ENCODE data around the gene KLHL3. TPM values are rescaled to one million over a fixed set of nuclear protein-coding genes. Genes with fewer than 3 reads are reported as not detected.

KLHL3 gene
- total and polyA plus RNA-seq, 10 donors = 1.3 to 17.9 (median 9.5) TPM

DNA sequence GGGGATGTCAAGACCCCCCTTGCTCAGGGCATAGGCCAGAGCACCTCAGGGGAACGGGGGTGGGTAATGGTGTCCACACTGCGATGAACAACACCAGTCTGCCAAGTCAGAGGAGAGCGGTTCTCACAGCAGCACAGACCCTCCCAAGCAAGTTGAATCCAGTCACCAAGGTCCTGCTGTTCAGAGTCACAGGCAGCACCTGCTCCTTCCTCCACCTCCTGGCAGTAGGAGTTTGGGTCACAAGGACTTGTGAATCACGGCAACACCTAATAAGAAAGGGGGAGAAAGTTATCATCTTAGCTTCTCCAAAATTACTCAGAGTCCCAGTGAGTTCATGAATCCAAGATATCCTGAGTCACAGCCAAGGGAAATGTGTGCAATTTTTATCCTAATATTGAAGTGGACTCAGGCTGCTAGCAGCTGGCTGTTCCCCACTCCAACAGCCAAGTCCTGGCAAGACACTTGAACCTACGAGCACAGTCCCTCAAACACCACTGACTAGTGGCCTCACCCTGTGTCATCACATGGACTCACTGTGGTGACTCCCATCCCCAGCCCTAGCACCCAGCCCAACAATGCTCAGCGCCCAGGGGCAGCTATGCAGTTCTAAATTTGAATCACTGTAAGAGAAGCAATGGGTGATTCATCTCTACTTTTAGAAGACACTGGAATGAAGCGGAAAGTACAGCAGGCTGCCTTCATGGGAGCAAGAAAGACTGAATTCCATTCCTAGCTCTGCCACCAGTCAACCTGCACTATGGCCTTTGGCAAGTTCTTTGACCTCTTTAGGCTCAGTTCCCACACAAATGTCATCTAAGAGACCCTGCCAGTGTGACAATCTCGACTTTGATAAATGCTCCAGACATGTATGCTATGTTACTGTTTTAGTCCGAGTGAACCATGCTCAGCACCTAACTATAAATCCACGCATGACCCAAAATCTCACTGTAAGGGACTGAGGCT lies 113.7 kb downstream of the KLHL3 start:
- Histone ChIP-seq H3K9me3 (no peaks in the 10 kb centered on the region), H3K4me3 (no peak overlapping the region), H3K27ac (no peak overlapping the region), H3K4me1 (peaks cover 0 to 3% (median 0%) of the 10 kb centered on the region in 6 donors), H3K27me3 (replicated peaks in 1 of 7) (no peaks in the 10 kb centered on the region), H3K36me3 (peaks cover 0 to 45% (median 6%) of the 10 kb centered on the region in 6 donors)
- intact Hi-C loops (cut with DNase I; ENCODE audit: low total_unique reads) = loop anchor here (10.0 kb wide), 1 partner anchor 453 kb away; no protein-coding TSS in a partner anchor
- TF ChIP-seq, protein P1, sequence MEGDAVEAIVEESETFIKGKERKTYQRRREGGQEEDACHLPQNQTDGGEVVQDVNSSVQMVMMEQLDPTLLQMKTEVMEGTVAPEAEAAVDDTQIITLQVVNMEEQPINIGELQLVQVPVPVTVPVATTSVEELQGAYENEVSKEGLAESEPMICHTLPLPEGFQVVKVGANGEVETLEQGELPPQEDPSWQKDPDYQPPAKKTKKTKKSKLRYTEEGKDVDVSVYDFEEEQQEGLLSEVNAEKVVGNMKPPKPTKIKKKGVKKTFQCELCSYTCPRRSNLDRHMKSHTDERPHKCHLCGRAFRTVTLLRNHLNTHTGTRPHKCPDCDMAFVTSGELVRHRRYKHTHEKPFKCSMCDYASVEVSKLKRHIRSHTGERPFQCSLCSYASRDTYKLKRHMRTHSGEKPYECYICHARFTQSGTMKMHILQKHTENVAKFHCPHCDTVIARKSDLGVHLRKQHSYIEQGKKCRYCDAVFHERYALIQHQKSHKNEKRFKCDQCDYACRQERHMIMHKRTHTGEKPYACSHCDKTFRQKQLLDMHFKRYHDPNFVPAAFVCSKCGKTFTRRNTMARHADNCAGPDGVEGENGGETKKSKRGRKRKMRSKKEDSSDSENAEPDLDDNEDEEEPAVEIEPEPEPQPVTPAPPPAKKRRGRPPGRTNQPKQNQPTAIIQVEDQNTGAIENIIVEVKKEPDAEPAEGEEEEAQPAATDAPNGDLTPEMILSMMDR (IDR thresholded peaks at IDR 0.05 in 8 of 11, conservative IDR thresholded peaks at IDR 0.05 in 3 of 11) = no peak
- TF ChIP-seq POLR2A (IDR thresholded peaks at IDR 0.05) (no peak), POLR2AphosphoS5 (IDR thresholded peaks at IDR 0.05) (no peak)
- DNase-seq = no peak
- WGBS, 5 donors = 84 to 97% (median 92%) methylated on average over 6 to 10 of the region's 10 CpGs

DNA sequence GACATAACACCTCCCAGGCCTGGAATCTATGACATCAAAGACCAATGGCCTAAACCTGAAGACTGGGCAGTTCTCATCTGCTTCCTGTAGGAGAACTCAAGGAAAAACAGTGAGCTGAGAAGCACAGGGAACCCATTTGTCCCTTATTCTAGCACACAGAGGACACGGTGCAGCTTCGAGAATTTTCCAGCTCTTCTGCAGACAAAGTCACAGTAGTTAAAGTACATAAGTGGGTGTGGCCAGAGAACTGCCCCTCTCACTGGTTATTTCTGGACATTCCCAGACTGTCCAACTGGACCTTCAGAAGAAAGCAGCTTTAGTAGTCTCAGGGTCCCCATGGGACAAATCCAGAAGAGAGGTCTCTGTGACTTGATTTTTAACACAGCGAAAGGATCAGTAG lies 114.6 kb downstream of the KLHL3 start:
- Histone ChIP-seq H3K9me3 (no peaks in the 10 kb centered on the region), H3K4me3 (no peak overlapping the region), H3K27ac (no peak overlapping the region), H3K36me3 (peaks cover 0 to 45% (median 6%) of the 10 kb centered on the region in 6 donors), H3K27me3 (replicated peaks in 1 of 7) (no peaks in the 10 kb centered on the region), H3K4me1 (peaks cover 0 to 3% (median 0%) of the 10 kb centered on the region in 6 donors)
- intact Hi-C loops (cut with DNase I; ENCODE audit: low total_unique reads) = loop anchor here (10.0 kb wide), 1 partner anchor 453 kb away; no protein-coding TSS in a partner anchor
- DNase-seq = no peak
- 91 to 99% (median 95%) methylated on average over 3 of the region's 3 CpGs for WGBS, 5 donors
- no peak for TF ChIP-seq POLR2AphosphoS5 (IDR thresholded peaks at IDR 0.05)
- TF ChIP-seq, protein P1 (IDR thresholded peaks at IDR 0.05 in 8 of 11, conservative IDR thresholded peaks at IDR 0.05 in 3 of 11) = no peak
- TF ChIP-seq POLR2A (IDR thresholded peaks at IDR 0.05) = no peak

DNA sequence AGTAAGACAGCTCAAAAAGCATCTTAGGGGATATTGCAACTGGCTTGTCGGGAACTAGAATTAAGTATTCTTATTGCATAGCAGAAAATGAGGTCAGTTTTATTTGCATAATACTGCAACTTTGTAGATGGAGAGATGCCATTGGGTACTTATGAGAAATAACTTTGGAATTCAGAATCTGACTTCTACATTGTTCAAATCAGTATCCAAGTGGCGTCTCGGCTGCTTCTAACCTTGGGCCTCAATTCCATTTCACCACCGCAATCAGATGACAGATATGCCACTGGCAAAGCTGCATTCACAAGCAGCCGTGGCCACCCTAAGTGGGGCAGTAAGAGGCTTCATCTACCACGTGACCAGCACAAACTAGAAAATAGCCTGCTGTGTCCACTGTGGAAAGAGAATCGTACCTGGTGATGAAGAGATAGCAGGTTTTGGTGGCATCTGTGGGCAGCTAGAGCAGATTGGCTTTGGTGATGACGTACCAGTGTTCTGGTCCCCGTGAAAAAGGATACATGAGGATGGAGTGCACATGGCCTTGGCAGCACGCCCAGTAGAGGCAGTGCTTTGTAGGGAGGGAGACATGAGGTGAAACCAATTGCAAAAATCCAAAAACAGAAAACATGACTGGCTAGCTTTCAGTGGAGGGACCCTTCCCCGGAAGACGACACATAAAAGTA lies 116.6 kb downstream of the KLHL3 start:
- Histone ChIP-seq H3K9me3 (no peaks in the 10 kb centered on the region), H3K4me3 (no peak overlapping the region), H3K4me1 (peaks cover 0 to 3% (median 0%) of the 10 kb centered on the region in 6 donors), H3K36me3 (peaks cover 0 to 30% (median 4%) of the 10 kb centered on the region in 6 donors), H3K27ac (no peak overlapping the region), H3K27me3 (replicated peaks in 1 of 7) (no peaks in the 10 kb centered on the region)
- TF ChIP-seq, protein P1 (IDR thresholded peaks at IDR 0.05 in 8 of 11, conservative IDR thresholded peaks at IDR 0.05 in 3 of 11) = no peak
- no peak for TF ChIP-seq POLR2A (IDR thresholded peaks at IDR 0.05)
- TF ChIP-seq POLR2AphosphoS5 (IDR thresholded peaks at IDR 0.05) = no peak
- DNase-seq = no peak
- WGBS, 5 donors = 77 to 83% (median 79%) methylated on average over 12 of the region's 12 CpGs
- intact Hi-C loops (cut with DNase I; ENCODE audit: low total_unique reads) = no loop called here
